HG02763 (cell line): ENCODE measurements around the gene ZFP69B.
"Not testable (repeated sequence)": the region's sequence is repeated elsewhere in the genome, so short reads cannot be mapped to it uniquely, and the experiment has no call there.

ENCODE experiments used
- ATAC-seq: cut with Tn5 transposase; IDR thresholded peaks from one replicate; pipeline ENCODE4 v1.9.1; 2021; ENCODE audit warnings: mild to moderate bottlenecking, moderate library complexity; ENCODE audit not compliant: unreplicated experiment

Gene ZFP69B

GRCh38 chr1:40435471-40435870 lies 14.8 kb upstream of the ZFP69B start:
- no peak for ATAC-seq

DNA sequence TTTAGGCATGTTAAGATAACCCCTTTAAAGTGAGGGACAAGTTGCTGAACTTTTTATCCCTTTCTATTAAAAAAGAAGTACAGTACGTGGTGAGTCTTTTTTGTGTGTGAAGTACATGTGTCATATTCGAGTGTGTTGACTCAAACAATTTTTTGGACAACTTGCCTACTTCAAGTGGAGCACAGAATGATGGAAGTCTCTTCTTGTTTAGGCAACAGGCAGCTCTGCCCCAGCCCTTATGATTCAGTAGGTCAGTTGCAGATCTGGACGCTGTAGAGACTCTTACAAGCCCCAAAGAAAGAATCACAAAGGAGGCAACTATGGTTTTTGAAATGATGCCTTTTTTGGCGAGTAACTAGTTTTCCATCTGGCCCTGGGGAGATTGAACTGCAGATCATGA lies 14.4 kb upstream of the ZFP69B start:
- ATAC-seq: no peak

- ATAC-seq: no peak
Observed at GRCh38 chr1:40438391-40439015, 11.8 kb upstream of the ZFP69B start.

- no peak for ATAC-seq
Observed at GRCh38 chr1:40439247-40439646, 11.0 kb upstream of the ZFP69B start.

GRCh38 chr1:40450495-40451237 lies 390 bp downstream of the ZFP69B start:
- peak; percentile 17 for ATAC-seq

DNA sequence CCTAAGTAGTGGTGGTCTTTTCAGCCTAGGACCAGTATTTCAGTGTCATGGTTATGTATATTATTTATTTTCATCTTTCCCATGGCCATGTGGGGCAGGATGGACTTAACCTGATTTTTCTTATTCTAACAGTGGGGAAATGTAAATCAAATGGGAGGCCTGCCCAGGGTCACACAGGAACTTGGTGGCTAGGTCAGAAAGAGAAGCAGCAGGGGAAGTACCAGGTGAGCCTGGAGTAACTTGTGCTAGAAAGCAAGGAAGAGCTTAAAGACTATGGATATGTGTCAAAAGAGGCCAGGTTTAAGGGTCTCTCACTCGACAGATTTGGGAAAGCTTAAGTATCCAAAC lies 936 bp downstream of the ZFP69B start:
- no peak for ATAC-seq

- no peak for ATAC-seq
Observed at GRCh38 chr1:40454873-40455272, 4.6 kb downstream of the ZFP69B start.

- no peak for ATAC-seq
Observed at GRCh38 chr1:40462956-40463590, 12.8 kb downstream of the ZFP69B start.

GRCh38 chr1:40469327-40469726 lies 19.1 kb downstream of the ZFP69B start:
- no peak for ATAC-seq

DNA sequence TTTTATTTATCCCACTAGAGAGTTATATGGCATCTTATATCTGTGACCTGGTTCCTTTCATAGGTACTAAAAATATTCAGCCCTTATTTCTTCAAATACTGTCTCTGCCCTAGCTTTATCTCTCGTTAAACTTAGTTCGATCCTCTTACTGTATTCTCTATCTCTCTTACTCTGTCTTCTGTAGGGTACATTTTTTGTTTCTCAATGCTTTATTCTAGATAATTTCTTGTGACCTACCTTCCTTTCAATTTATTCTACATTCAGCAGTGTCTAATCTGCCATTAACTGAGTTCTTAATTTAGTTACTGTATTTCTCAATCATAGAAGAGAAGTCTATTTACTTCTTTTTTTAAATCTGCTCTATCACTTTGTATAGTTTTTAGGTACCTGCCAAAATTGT lies 25.0 kb downstream of the ZFP69B start:
- ATAC-seq: no peak

DNA sequence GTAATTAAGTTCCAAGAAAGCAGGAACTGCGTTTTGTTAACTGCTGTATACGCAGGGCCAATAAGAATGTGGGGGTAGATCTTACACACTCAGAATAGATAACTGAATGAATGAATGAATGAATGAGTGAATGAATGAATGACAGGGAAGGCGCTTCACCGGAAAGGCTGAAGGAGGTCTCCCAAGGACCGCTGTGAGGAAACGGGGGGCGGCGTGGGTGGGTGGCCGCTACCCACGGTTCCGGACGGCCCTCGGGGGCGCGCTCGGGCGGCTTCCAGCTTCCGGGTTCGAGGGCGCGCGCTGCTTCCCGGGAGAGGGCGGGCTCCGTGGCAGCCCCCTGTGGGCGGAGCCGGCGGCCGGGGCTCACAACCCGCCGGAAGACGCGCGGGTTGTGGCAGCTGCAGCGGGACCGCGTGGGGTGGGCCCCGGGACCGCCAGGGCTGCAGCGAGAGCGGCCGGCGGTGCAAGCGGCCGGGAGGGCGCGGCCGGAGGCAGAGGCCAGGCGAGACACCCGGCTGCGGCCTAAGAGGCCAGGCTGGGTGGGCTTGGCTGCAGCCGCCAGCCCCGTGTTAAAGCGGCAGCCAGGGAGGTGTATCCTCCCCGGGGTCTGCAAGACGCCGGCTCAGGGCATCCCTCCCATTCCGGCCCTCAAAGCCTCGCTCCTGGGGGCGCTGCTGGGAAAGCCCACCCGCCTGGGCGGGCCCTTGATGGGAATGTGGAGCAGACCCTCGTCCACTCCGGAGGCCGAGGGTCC lies 26.8 kb downstream of the ZFP69B start, which contains the start of gene ZFP69:
TSS of gene ZFP69 (plus strand) at position 367 of the 754 bp plus-strand sequence. CDS start 2,072 bp downstream, outside the sequence.
- ATAC-seq: peak; percentile 79

- no peak for ATAC-seq
Observed at GRCh38 chr1:40477678-40478053, 27.4 kb downstream of the ZFP69B start.

GRCh38 chr1:40478276-40478675 lies 28.0 kb downstream of the ZFP69B start:
- no peak for ATAC-seq

GRCh38 chr1:40479156-40479555 lies 28.9 kb downstream of the ZFP69B start:
- ATAC-seq: no peak

DNA sequence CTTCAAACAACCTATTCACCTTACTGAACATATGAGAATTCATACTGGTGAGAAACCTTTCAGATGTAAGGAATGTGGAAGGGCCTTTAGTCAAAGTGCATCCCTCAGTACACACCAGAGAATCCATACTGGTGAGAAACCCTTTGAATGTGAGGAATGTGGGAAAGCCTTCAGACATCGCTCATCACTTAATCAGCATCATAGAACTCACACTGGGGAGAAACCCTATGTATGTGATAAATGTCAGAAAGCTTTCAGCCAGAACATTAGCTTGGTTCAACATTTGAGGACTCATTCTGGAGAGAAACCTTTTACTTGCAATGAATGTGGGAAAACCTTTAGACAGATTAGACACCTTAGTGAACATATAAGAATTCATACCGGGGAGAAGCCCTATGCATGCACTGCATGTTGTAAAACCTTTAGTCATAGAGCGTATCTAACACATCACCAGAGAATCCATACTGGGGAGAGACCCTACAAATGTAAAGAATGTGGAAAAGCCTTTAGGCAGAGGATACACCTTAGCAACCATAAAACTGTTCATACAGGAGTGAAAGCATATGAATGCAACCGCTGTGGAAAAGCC lies 45.1 kb downstream of the ZFP69B start:
- ATAC-seq: no peak

DNA sequence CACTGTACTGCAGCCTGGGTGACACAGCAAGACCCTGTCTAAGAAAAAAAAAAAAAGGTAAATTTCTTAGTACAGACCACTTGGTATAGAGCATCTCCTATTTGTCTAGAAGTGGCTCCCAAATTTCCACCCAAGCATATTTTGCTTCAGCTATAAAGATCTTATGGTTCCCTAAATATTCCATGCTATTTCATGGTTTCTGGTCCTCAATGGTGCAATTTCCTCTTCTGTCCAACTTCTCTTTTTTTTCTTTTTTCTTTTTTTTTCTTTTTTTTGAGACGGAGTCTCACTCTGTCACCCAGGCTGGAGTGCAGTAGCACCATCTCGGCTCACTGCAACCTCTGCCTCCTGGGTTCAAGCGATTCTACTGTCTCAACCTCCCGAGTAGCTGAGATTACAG lies 52.4 kb downstream of the ZFP69B start:
- not testable (repeated sequence) for ATAC-seq

DNA sequence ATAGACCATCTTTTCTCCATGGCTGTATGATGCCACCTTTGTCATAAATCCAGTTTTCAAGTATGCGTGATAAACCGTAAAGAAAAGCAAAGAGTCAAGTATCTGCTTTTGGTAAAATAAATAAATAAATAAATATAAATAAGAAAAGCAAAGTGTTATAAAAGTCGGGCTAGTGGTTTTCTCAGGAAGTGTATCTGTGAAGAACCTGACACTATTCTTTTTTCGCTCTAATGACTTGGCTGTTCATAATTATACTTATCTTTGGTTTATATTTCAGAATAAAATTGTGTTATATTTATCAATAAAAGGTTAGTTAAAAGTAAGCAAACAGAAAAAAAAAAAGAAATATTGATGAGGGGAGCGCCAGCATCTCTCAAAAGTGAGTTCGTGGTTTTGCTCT lies 57.7 kb downstream of the ZFP69B start:
- ATAC-seq: no peak

- peak; percentile 76 for ATAC-seq
Observed at GRCh38 chr1:40508375-40509341, 58.4 kb downstream of the ZFP69B start, which contains the start of gene EXO5. TSS of gene EXO5 (plus strand) at chr1:40508767. CDS start at chr1:40514545, 5,778 bp downstream.
